CD4-positive, alpha-beta T cell treated with Interleukin-4 for 4 hours (primary cell): ENCODE results near the gene CD300C.
A peak's percentile ranks its signal among the peaks of the same experiment; 100 is the strongest.
"Not testable (repeated sequence)": the region's sequence is repeated elsewhere in the genome, so short reads cannot be mapped to it uniquely, and the experiment has no call there.

ENCODE experiments used
- DNase-seq: peaks from one replicate; pipeline ENCODE4 v3.0.0-alpha.2; 2020

CD300C gene

GRCh38 chr17:74503949-74504348 lies 42.0 kb downstream of the CD300C start:
- not testable (repeated sequence) for DNase-seq

GRCh38 chr17:74502861-74503260 lies 43.1 kb downstream of the CD300C start:
- no peak for DNase-seq

GRCh38 chr17:74499992-74500391 lies 45.9 kb downstream of the CD300C start:
- DNase-seq, result no peak

- no peak for DNase-seq
Observed at GRCh38 chr17:74497471-74497870, 48.4 kb downstream of the CD300C start.

- DNase-seq, result peak; percentile 71
Observed at GRCh38 chr17:74493331-74493833, 52.5 kb downstream of the CD300C start.

GRCh38 chr17:74491626-74492025 lies 54.3 kb downstream of the CD300C start:
- peak; percentile 50 for DNase-seq
